Hematopoietic multipotent progenitor cell treated with erythropoietin and hydrocortisone succinate and interleukin-3 and kit ligand, for 17 days (in vitro differentiated cells): ENCODE results near the gene NPEPL1.

ENCODE experiments used
- DNase-seq: peaks from one replicate; pipeline ENCODE4 v3.0.0-alpha.2; 2015; ENCODE audit warnings: low spot score

The NPEPL1 gene

DNA sequence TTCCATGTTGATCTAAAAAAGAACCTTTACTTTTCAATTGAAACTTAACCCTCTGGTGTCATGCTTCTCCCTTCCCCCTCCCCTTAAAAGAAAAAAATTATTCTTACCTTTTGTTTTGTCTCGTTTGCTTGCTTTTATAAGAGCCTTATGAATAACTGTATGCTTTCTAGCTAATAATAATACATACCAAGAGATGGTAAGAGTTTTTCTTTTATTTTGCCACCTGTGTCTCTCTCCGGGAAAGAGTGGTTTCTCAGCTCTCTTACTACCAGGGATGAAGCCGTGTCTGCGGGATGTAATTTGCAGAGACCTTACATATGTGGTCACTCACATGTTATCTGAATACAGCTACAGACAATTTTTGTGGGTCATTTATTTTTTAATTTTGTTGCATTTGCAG lies 33.8 kb upstream of the NPEPL1 start:
- DNase-seq = no peak

GRCh38 chr20:58659841-58660240 lies 32.8 kb upstream of the NPEPL1 start:
- DNase-seq = no peak

DNA sequence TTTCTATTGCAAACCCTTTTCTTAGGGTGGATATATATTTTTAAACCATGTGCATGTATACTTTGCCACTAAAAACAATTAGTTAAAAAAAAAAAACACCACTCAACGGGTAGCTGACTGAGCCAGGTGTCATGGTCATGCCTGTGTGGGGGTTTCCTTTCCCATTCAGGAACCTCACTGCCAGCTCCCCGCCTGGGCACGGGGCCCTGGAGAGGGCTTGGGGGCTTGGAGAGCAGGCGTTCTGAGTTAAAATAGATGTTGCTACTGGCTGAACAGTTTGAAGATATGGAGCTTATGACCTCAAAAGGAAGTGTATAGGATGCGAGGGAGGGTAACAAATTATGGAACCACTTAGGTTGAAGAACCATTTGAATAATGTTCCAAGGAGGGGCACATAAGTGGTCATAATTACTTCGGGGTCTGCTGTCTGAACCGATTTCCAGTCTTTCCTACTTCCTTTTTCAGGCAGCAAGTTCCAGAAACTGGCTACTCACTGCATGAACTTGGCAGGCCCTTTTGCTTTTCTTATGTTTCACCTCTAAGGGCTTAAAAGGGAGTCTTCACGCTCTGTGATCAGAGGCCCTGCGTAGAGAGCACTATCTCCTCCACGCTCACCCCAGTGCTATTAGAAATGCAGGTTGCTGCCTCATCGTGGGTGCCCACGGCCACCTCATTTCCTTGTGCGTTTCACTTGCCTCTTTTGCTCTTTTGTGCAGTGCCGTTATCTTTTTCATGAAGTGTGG lies 31.6 kb upstream of the NPEPL1 start:
- DNase-seq = no peak

DNA sequence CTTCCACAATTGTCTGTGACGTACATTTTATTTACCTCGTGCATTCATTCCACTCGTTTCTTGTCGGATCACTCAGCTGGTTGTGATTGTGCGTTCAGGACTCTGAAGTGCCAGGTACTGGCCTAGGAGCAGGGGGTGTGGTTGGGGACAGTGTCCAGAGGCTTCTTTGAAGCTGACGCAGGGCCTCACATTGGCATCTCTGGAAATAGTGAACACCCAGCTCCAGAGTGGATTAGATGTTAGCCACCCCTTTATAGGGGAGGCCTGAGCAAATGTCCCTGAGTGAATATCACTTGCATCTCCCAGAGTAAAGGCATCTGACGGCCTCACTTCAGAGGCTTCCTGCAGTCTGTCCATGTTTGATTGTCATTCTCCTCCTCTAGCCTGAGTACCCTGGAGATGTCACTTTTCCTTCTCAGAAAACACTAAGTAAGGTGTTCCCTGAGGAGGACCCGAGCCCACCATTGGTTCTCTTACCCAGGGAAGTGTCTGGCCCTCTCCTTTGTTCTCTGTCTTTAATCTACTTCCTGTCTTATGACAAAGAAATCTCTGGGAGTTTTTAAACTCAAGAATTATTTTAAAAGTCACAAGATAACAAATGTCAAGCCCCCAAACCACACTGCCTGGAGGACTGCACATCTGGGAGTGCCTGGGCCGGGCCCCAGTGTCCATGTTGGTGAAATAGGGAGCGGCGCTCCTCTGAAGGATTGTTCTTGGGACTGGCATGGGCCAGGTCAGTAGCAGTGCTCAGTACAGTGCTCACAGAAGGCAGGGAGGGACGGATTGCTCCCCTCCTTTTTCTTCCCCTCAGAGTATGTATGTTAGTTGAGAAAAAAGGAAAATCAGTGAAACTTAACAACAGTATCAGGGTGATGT lies 30.8 kb upstream of the NPEPL1 start:
- no peak for DNase-seq

DNA sequence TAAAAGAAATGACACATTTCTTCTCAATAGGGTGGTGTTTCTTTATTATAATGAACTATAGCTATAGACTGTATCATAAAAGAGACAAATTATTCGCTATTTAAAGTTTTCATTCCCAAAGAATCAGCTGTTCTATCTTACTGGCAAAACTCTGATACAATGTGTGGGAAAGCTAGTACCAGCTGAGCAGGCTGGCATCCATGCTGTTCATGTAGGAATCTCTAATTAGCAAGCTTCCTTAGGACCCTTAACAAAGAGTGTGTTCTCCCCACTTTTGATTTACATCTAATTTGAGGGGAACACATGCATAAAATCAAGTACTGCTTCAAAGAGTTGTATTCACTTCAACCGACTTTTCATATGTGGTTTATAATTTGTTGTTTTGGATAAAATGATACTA lies 28.3 kb upstream of the NPEPL1 start:
- DNase-seq = no peak

GRCh38 chr20:58664883-58665282 lies 27.7 kb upstream of the NPEPL1 start:
- no peak for DNase-seq

DNA sequence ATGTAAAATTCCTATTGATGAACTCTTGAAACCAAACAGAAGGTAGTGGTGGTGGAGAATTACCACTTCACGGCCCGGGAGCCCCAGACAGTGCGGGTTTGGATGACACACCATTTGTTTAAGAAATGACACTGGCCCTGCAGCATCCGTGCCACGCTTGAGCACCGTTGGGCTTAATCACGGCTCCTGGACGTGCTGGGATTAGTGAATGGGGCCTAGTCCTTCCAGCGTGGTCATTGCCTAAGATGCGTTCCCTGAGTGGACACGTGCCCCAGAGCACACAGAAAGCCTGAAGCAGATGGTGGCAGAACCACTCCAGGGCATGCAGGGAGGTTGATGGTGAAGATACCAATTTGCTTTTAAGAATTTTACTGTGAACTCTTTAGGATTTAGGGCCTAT lies 27.0 kb upstream of the NPEPL1 start:
- no peak for DNase-seq

- DNase-seq = no peak
Measured at GRCh38 chr20:58666702-58667101, 25.9 kb upstream of the NPEPL1 start.

- no peak for DNase-seq
Measured at GRCh38 chr20:58667975-58668374, 24.6 kb upstream of the NPEPL1 start.

GRCh38 chr20:58668901-58669286 lies 23.7 kb upstream of the NPEPL1 start:
- no peak for DNase-seq

DNA sequence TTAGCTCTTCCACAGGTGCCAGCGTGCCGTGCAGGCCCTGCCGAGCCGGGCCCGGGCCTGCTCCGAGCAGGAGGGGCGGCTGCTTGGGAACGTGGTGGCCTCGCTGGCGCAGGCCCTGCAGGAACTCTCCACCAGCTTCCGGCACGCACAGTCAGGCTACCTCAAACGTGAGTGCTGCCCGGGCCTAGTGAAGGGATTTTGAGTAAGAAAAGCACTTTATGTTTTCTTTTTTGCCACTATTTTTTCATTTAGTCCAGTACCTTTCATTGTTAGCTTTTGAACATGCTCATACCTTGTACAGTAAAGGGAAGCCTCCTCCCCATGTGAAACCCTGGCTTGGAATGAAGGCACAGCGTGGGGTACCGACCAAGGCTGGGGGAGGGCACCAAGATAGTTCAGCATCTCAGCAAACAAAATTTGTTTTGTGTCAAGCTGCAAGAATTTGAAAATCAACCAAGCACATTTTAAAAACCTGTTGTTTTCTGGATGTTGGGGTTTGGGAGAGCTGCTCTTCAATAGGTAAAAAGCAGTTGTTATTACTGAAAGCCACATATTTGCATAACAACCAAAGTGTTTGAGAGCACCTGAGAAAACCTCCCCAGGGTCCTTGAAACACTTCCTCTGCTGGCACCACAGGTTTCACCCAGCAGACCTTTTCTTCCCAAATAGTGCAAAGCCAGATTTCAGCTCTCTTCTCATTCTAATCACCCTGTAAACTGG lies 23.2 kb upstream of the NPEPL1 start:
- DNase-seq = no peak

DNA sequence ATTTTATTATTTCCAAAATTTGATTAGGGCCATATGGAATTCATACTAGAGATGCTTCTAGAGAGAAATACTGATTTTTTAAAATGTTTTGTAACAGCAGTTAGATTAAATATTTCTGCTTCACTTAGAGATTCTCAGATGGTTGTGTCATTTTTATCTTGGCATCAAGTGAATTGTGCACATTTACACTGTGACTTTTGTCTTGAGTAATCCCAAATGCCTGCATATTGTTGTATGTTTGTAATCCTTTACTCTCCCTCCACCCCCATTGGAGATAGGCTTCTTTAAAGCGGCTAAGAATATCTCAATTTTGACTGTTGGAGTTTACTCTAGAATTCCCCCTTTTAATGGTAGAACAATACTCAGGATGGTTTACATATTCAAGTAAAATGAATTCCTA lies 22.5 kb upstream of the NPEPL1 start:
- DNase-seq = no peak

DNA sequence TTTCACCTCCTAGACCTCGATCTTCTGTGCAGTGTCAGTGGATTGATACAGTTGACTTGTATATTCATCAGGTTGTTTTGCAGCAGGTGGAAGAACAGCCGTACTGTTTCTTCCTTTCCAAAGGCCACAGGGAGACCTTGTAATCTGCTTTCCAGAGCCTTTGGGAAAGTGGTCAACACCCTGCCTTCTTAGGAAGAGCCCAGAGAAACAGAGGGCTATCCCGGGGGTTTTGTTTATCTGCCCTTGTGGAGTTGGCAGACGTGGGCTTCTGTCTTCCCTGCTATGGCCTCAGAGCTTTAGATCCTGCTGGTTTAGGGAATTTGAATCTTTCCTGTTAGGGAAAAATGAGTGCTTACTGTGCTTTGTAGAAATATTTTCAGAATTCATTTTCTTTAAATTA lies 21.9 kb upstream of the NPEPL1 start:
- DNase-seq = no peak

GRCh38 chr20:58673119-58673518 lies 19.5 kb upstream of the NPEPL1 start:
- no peak for DNase-seq

- no peak for DNase-seq
Measured at GRCh38 chr20:58675146-58675584, 17.4 kb upstream of the NPEPL1 start.

GRCh38 chr20:58675641-58676040 lies 17.0 kb upstream of the NPEPL1 start:
- no peak for DNase-seq

DNA sequence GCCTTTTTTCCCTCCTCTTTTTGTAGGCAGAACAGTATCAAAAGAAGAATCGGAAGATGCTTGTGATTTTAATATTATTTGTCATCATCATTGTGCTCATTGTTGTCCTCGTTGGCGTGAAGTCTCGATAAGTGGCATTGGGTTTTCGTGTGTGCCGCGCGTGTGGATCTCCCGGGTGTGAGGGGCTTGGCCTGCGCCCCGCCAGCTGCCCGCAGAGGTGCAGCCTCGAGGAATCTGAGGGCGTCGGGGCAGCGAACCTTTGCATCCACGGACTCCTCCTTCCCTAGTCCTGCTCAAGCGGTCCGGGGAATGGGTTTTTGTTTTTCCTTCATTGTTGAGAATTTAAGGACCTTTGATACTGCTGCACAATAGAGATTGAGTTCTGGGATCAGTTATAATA lies 16.4 kb upstream of the NPEPL1 start:
- DNase-seq = no peak

DNA sequence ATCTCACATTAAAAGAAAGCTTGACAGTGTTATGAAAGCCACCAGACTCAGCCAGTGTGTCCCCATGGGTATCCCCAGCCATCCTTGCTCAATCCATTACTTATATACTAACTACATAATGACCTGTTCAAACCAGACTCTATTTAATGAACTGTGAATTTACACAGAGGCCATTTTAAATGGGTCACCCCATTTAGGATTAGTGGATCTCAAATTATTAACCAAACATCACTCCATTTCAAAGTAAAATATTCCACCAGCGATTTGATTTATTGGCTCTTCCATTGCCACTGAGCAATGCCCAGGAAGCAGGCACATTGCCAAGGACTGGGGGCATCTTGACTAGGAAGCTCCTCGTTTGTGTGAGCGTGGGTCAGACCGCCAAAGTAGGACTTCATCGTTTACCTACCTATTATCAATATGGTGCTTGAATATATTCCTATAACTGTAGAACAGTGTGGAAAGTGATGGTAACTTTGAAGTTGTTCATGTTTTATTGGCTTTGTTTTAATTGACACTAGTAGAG lies 15.5 kb upstream of the NPEPL1 start:
- DNase-seq = no peak

GRCh38 chr20:58677808-58678207 lies 14.8 kb upstream of the NPEPL1 start:
- no peak for DNase-seq

GRCh38 chr20:58678806-58679205 lies 13.8 kb upstream of the NPEPL1 start:
- no peak for DNase-seq

- no peak for DNase-seq
Measured at GRCh38 chr20:58682656-58683531, 9.7 kb upstream of the NPEPL1 start.

DNA sequence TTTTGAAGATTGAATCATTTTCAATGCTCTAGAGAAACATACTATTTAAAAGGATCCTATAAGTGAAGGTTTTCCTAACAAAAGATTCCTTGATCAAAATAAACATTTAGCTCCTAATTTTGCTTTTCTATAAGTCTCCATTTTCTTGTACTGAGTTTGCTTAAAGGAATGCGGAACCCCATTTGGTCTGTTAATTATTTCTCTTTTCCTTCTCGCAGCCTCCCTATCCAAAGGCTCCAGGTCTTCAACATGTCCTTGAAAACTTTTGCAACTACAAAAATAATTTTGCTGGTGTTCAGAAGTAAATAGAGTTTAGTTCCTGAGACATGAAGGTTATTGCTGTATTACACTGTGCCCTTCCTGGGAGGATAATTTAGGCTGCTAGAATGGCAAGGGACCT lies 8.3 kb upstream of the NPEPL1 start:
- no peak for DNase-seq
